ENCODE results near the gene RHOG.
A peak's percentile ranks its signal among the peaks of the same experiment; 100 is the strongest.

DNA sequence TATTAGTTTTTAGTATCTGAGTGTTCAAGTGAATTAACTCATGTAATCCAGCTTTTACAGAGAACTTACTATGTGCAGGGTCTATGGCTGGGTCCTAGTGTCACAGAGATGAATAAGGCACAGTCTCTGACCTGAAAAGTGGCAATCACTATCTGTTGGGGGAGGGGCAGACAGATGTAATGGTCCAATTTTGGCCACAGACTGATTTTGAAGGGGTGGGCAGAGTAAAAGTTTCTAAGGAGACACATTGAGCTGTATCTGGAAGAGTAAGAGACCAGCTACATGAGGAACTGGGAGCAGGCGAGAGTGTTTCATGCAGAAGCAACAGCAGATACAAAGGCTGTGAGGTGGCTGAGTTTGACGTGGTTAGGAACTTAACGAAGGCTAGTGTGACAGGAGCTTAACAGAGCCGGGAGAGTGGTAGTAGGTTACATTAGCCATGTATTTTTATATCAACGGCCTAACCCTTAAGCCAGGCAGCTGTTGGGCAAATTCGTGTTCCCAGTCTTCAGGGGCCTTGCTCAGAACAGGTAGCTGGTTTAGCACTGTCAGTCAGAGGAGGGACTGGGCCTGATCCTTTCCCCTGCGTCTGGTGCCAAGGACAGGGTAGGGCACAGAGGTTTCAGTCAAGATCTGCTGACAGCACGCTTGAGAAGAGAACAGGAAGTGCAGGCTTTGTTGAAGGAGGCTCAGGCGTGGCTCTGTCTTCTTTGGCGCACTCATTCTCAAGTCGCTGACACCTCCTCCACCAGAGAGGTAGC lies 13.3 kb upstream of the RHOG start:
- TF ChIP-seq POLR2A (IDR thresholded peaks at IDR 0.05; ENCODE audit: low read depth, low read length), result peak; percentile 74
- TF ChIP-seq TAF1 (IDR thresholded peaks at IDR 0.05; ENCODE audit: borderline replicate concordance, low read depth, low read length), result peak; percentile 82
- peak; percentile 68; the same call in 1 of the 2 replicates for TF ChIP-seq POLR2AphosphoS5 (IDR thresholded peaks at IDR 0.05; ENCODE audit: low read depth, low read length)
